ENCODE measurements around the gene ZNF407. TPM values are rescaled to one million over a fixed set of nuclear protein-coding genes. Genes with fewer than 3 reads are reported as not detected.
"Not testable (repeated sequence)": the region's sequence is repeated elsewhere in the genome, so short reads cannot be mapped to it uniquely, and the experiment has no call there.

Gene ZNF407
- total RNA-seq, 2 experiments from 2014 or later: 23.2 to 24.7 TPM

DNA sequence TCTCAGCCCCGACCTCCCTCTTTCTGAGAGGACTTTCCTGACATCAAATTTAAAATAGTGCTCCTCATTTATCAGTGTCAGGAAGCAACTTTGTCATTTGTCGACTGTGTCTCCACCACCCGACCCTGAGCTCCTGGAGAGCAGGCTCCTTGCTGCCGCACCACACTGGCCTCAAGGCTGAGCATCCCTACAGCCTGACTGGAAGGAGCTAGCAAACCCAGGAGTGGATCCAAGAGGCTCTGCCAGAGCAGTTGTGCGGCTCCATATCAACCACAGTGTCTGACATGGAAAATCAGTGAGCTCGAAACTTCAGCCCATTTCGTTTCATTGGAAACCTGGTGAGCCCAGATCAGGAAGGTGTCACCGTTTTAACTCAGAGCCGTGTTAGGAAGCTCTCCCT, 486.1 kb downstream of the ZNF407 start:
- H3K4me3 ChIP-seq (ENCODE audit: low read length): no peak overlapping the region
- no peaks in the 10 kb centered on the region for H3K4me1 ChIP-seq (ENCODE audit: insufficient read depth, low read length)
- ChIA-PET POLR2A (no interaction called here), CTCF (interaction anchor here (0.5 kb wide), 1 partner anchor 1019 kb away, joined by 3 read pairs; no protein-coding TSS in a partner anchor)
- Mint-ChIP-seq H3K36me3 (ENCODE audit: low read depth) (no peaks in the 10 kb centered on the region), H3K4me1 (ENCODE audit: low read depth) (no peaks in the 10 kb centered on the region), H3K27me3 (no peaks in the 10 kb centered on the region), H3K9me3 (no peaks in the 10 kb centered on the region), H3K27ac (no peak overlapping the region), H3K4me3 (no peak overlapping the region)
- no peaks in the 10 kb centered on the region for H3K36me3 ChIP-seq (ENCODE audit: insufficient read depth, low read length)
- TF ChIP-seq, protein P1, sequence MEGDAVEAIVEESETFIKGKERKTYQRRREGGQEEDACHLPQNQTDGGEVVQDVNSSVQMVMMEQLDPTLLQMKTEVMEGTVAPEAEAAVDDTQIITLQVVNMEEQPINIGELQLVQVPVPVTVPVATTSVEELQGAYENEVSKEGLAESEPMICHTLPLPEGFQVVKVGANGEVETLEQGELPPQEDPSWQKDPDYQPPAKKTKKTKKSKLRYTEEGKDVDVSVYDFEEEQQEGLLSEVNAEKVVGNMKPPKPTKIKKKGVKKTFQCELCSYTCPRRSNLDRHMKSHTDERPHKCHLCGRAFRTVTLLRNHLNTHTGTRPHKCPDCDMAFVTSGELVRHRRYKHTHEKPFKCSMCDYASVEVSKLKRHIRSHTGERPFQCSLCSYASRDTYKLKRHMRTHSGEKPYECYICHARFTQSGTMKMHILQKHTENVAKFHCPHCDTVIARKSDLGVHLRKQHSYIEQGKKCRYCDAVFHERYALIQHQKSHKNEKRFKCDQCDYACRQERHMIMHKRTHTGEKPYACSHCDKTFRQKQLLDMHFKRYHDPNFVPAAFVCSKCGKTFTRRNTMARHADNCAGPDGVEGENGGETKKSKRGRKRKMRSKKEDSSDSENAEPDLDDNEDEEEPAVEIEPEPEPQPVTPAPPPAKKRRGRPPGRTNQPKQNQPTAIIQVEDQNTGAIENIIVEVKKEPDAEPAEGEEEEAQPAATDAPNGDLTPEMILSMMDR (IDR thresholded peaks at IDR 0.05): no peak
- no peaks in the 10 kb centered on the region for H3K27me3 ChIP-seq (ENCODE audit: control insufficient read depth in 1 of 2, insufficient read depth in 2 of 2, low read length in 2 of 2)
- no peak overlapping the region for H3K27ac ChIP-seq (ENCODE audit: low read depth in 1 of 2, low read length in 2 of 2)
- DNase-seq (no peak), ATAC-seq (ENCODE audit: poor library complexity) (no peak)
- H3K9me3 ChIP-seq (ENCODE audit: control insufficient read depth in 1 of 2, insufficient read depth in 1 of 2, low read length in 2 of 2): peaks cover 0 to 21% of the 10 kb centered on the region in 2 experiments
- intact Hi-C loops (cut with DNase I, micrococcal nuclease): loop anchor here in 1 of 2 experiments (5.0 to 10.0 kb wide), 3 partner anchors 186 to 459 kb away; no protein-coding TSS in a partner anchor

DNA sequence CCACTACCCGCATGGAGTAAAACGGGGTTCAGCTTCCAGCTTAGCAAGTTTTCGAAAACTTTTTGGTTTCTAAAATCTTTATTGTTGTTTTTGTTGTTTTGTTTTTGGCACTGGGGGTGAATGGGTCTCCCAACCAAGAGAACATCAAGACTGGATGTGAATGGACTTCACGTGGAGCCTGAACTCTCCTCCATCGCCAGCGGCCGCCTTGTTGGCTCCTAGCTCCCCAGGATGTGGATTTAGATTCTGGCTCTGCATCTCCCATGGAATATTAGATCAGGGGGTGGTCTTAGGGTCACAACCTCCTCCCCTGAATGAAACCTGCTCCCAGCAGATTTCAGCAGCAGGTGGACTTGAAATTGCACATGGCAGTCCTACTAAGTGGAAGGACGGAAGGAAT, 488.0 kb downstream of the ZNF407 start:
- H3K36me3 Mint-ChIP-seq (ENCODE audit: low read depth); H3K4me1 ChIP-seq (ENCODE audit: insufficient read depth, low read length); H3K4me1 Mint-ChIP-seq (ENCODE audit: low read depth); H3K27me3 ChIP-seq (ENCODE audit: control insufficient read depth in 1 of 2, insufficient read depth in 2 of 2, low read length in 2 of 2); H3K9me3 Mint-ChIP-seq; H3K27ac Mint-ChIP-seq; H3K27me3 Mint-ChIP-seq; H3K4me3 Mint-ChIP-seq; CTCF ChIA-PET; DNase-seq; ATAC-seq (ENCODE audit: poor library complexity); H3K27ac ChIP-seq (ENCODE audit: low read depth in 1 of 2, low read length in 2 of 2); POLR2A ChIA-PET; H3K36me3 ChIP-seq (ENCODE audit: insufficient read depth, low read length); H3K4me3 ChIP-seq (ENCODE audit: low read length): not testable (repeated sequence)
- H3K9me3 ChIP-seq (ENCODE audit: control insufficient read depth in 1 of 2, insufficient read depth in 1 of 2, low read length in 2 of 2): peaks cover 0 to 12% of the 10 kb centered on the region in 2 experiments
- intact Hi-C loops (cut with DNase I, micrococcal nuclease): loop anchor here in 1 of 2 experiments (5.0 to 10.0 kb wide), 3 partner anchors 52 to 461 kb away; no protein-coding TSS in a partner anchor

DNA sequence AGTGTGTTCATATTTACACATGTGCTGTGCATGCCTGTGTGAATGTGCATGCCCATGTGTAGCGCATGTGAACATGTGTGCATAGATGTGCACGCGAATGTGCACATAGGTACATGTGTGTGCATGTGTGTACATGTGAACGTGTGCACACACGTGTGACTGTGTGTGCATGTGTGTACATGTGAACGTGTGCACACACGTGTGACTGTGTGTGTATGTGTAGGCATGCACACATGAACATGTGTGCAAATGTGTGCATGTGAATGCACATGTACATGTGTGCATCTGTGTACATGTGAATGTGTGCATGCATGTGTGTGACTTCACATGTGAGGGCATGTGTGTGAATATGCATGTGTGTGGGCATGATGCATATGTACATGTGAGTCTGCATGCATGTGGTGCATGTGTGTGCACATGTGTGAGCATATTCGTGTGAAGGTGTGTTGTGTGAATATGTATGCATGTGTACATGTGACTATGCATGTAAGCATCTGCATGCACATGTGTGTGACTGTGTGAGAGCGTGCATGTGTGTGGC, 488.9 kb downstream of the ZNF407 start:
- intact Hi-C loops (cut with DNase I, micrococcal nuclease): loop anchor here in 1 of 2 experiments (5.0 to 10.0 kb wide), 3 partner anchors 51 to 462 kb away; no protein-coding TSS in a partner anchor
- CTCF ChIA-PET: no interaction called here
- Mint-ChIP-seq H3K4me3 (no peak overlapping the region), H3K27ac (no peak overlapping the region), H3K27me3 (no peaks in the 10 kb centered on the region), H3K9me3 (no peaks in the 10 kb centered on the region), H3K4me1 (ENCODE audit: low read depth) (no peaks in the 10 kb centered on the region), H3K36me3 (ENCODE audit: low read depth) (no peaks in the 10 kb centered on the region)
- DNase-seq: no peak
- Histone ChIP-seq H3K4me1 (ENCODE audit: insufficient read depth, low read length) (no peaks in the 10 kb centered on the region), H3K27ac (ENCODE audit: low read depth in 1 of 2, low read length in 2 of 2) (no peak overlapping the region), H3K4me3 (ENCODE audit: low read length) (no peak overlapping the region), H3K27me3 (ENCODE audit: control insufficient read depth in 1 of 2, insufficient read depth in 2 of 2, low read length in 2 of 2) (no peaks in the 10 kb centered on the region), H3K9me3 (ENCODE audit: control insufficient read depth in 1 of 2, insufficient read depth in 1 of 2, low read length in 2 of 2) (peaks cover 0 to 12% of the 10 kb centered on the region in 2 experiments), H3K36me3 (ENCODE audit: insufficient read depth, low read length) (no peaks in the 10 kb centered on the region)
- POLR2A ChIA-PET: no interaction called here
- ATAC-seq (ENCODE audit: poor library complexity): no peak
- TF ChIP-seq, protein P1 (IDR thresholded peaks at IDR 0.05): no peak
